H1 (cell line): Measurements from ENCODE around the gene SLC39A7. TPM values are rescaled to one million over a fixed set of nuclear protein-coding genes. Genes with fewer than 3 reads are reported as not detected.

ENCODE experiments used
- BCL11A ChIP-seq, 2 experiments: IDR thresholded peaks; one replicate each; pipeline ENCODE4 v1.6.1; 2011; ENCODE audit warnings: low read depth in 2 of 2, low read length in 2 of 2, mild to moderate bottlenecking in 2 of 2
- CHD1 ChIP-seq: IDR thresholded peaks from 2 replicates; pipeline ENCODE4 v1.6.1; 2012; ENCODE audit warnings: low read depth, low read length, improper control_type of control experiment
- CTBP2 ChIP-seq: IDR thresholded peaks from 2 replicates; pipeline ENCODE4 v1.7.0; 2011; ENCODE audit warnings: borderline replicate concordance, mild to moderate bottlenecking, moderate library complexity, mixed read lengths, low read length; ENCODE audit not compliant: insufficient read depth, insufficient read length
- HDAC2 ChIP-seq, 2 experiments: fragments of 300-600 bp in 1 of 2; sonication (generic) in 1 of 2; IDR thresholded peaks; 2 replicates each; pipeline ENCODE4 v1.6.1; 2011 to 2012; ENCODE audit warnings: low read depth in 2 of 2, low read length in 2 of 2, mild to moderate bottlenecking in 2 of 2, moderate library complexity in 2 of 2, borderline replicate concordance in 1 of 2, inconsistent platforms in 1 of 2
- JUN ChIP-seq: IDR thresholded peaks from 2 replicates; pipeline ENCODE4 v1.6.1; 2011; ENCODE audit warnings: low read depth, mild to moderate bottlenecking, improper control_type of control experiment, low read length
- JUND ChIP-seq: IDR thresholded peaks from 2 replicates; pipeline ENCODE4 v1.6.1; 2011; ENCODE audit warnings: mild to moderate bottlenecking, improper control_type of control experiment, low read length
- NANOG ChIP-seq: IDR thresholded peaks from 2 replicates; pipeline ENCODE4 v1.6.1; 2011; ENCODE audit warnings: low read length, low read depth, mild to moderate bottlenecking, inconsistent platforms; ENCODE audit not compliant: insufficient read depth, poor library complexity, severe bottlenecking
- NRF1 ChIP-seq: IDR thresholded peaks from 2 replicates; pipeline ENCODE4 v1.6.1; 2011; ENCODE audit warnings: mild to moderate bottlenecking, low read depth, low read length, improper control_type of control experiment
- PHF8 ChIP-seq: fragments of 200-600 bp; sonication (generic); conservative IDR thresholded peaks from 2 replicates; pipeline ENCODE4 v1.7.1; 2012; ENCODE audit warnings: low read depth, mild to moderate bottlenecking, inconsistent platforms, low read length, moderate library complexity
- POLR2A ChIP-seq, 2 experiments: IDR thresholded peaks; 1 replicate in 1 of 2; 2 replicates in 1 of 2; pipeline ENCODE4 v1.6.1; 2011; ENCODE audit warnings: low read depth in 2 of 2, low read length in 2 of 2, mild to moderate bottlenecking in 2 of 2; ENCODE audit errors: control extremely low read depth in 1 of 2
- SIX5 ChIP-seq: IDR thresholded peaks from 2 replicates; pipeline ENCODE4 v1.6.1; 2011; ENCODE audit warnings: mild to moderate bottlenecking, low read depth, low read length
- polyA plus RNA-seq, 7 experiments: library from polyadenylated mRNA; depleted of rRNA in 3 of 7; stranded (reverse) in 5 of 7; unstranded in 2 of 7; fragments of >200 nt in 5 of 7; fragments of 200-250 nt in 2 of 7; gene quantifications; 1 replicate in 5 of 7; 2 replicates in 1 of 7; 4 replicates in 1 of 7; pipeline versions ENCODE4 v1.2.1 to v1.2.3, GENCODE V29; 2011 to 2013; ENCODE audit warnings: missing spikeins in 2 of 7, mixed read lengths in 2 of 7
- total RNA-seq: library from RNA; stranded (reverse); fragmentation: NEBNext Ultra II Directional; extraction: Animal tissue kit (Norgen Biotek cat#: 25700); gene quantifications from 2 replicates; pipeline ENCODE4 v1.2.1, GENCODE V29; 2021
- TF ChIP-seq, protein P1 (sequence below): fragments of 300-600 bp; sonication (generic); IDR thresholded peaks from 2 replicates; pipeline ENCODE4 v1.7.1; 2012; ENCODE audit warnings: low read length, moderate library complexity, mild to moderate bottlenecking, inconsistent platforms; ENCODE audit not compliant: insufficient replicate concordance

The SLC39A7 gene
- total and polyA plus RNA-seq, 2 of the 8 experiments (the other 6 are each of a cell fraction or from before 2014, with no cell fraction given): 63.3 to 123 TPM

GRCh38 chr6:33163540-33163939, 37.1 kb upstream of the SLC39A7 start (continued):
- TF ChIP-seq, protein P1, sequence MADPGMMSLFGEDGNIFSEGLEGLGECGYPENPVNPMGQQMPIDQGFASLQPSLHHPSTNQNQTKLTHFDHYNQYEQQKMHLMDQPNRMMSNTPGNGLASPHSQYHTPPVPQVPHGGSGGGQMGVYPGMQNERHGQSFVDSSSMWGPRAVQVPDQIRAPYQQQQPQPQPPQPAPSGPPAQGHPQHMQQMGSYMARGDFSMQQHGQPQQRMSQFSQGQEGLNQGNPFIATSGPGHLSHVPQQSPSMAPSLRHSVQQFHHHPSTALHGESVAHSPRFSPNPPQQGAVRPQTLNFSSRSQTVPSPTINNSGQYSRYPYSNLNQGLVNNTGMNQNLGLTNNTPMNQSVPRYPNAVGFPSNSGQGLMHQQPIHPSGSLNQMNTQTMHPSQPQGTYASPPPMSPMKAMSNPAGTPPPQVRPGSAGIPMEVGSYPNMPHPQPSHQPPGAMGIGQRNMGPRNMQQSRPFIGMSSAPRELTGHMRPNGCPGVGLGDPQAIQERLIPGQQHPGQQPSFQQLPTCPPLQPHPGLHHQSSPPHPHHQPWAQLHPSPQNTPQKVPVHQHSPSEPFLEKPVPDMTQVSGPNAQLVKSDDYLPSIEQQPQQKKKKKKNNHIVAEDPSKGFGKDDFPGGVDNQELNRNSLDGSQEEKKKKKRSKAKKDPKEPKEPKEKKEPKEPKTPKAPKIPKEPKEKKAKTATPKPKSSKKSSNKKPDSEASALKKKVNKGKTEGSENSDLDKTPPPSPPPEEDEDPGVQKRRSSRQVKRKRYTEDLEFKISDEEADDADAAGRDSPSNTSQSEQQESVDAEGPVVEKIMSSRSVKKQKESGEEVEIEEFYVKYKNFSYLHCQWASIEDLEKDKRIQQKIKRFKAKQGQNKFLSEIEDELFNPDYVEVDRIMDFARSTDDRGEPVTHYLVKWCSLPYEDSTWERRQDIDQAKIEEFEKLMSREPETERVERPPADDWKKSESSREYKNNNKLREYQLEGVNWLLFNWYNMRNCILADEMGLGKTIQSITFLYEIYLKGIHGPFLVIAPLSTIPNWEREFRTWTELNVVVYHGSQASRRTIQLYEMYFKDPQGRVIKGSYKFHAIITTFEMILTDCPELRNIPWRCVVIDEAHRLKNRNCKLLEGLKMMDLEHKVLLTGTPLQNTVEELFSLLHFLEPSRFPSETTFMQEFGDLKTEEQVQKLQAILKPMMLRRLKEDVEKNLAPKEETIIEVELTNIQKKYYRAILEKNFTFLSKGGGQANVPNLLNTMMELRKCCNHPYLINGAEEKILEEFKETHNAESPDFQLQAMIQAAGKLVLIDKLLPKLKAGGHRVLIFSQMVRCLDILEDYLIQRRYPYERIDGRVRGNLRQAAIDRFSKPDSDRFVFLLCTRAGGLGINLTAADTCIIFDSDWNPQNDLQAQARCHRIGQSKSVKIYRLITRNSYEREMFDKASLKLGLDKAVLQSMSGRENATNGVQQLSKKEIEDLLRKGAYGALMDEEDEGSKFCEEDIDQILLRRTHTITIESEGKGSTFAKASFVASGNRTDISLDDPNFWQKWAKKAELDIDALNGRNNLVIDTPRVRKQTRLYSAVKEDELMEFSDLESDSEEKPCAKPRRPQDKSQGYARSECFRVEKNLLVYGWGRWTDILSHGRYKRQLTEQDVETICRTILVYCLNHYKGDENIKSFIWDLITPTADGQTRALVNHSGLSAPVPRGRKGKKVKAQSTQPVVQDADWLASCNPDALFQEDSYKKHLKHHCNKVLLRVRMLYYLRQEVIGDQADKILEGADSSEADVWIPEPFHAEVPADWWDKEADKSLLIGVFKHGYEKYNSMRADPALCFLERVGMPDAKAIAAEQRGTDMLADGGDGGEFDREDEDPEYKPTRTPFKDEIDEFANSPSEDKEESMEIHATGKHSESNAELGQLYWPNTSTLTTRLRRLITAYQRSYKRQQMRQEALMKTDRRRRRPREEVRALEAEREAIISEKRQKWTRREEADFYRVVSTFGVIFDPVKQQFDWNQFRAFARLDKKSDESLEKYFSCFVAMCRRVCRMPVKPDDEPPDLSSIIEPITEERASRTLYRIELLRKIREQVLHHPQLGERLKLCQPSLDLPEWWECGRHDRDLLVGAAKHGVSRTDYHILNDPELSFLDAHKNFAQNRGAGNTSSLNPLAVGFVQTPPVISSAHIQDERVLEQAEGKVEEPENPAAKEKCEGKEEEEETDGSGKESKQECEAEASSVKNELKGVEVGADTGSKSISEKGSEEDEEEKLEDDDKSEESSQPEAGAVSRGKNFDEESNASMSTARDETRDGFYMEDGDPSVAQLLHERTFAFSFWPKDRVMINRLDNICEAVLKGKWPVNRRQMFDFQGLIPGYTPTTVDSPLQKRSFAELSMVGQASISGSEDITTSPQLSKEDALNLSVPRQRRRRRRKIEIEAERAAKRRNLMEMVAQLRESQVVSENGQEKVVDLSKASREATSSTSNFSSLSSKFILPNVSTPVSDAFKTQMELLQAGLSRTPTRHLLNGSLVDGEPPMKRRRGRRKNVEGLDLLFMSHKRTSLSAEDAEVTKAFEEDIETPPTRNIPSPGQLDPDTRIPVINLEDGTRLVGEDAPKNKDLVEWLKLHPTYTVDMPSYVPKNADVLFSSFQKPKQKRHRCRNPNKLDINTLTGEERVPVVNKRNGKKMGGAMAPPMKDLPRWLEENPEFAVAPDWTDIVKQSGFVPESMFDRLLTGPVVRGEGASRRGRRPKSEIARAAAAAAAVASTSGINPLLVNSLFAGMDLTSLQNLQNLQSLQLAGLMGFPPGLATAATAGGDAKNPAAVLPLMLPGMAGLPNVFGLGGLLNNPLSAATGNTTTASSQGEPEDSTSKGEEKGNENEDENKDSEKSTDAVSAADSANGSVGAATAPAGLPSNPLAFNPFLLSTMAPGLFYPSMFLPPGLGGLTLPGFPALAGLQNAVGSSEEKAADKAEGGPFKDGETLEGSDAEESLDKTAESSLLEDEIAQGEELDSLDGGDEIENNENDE: no peak
- no peak for TF ChIP-seq BCL11A (IDR thresholded peaks at IDR 0.05; ENCODE audit: low read depth in 2 of 2, low read length in 2 of 2)
- no peak for TF ChIP-seq CHD1
- no peak for TF ChIP-seq NRF1
- no peak for TF ChIP-seq NANOG
- no peak for TF ChIP-seq HDAC2 (IDR thresholded peaks at IDR 0.05; ENCODE audit: borderline replicate concordance in 1 of 2, low read depth in 2 of 2, low read length in 2 of 2)
- no peak for TF ChIP-seq CTBP2
- no peak for TF ChIP-seq JUND
- no peak for TF ChIP-seq POLR2A (IDR thresholded peaks at IDR 0.05; ENCODE audit: control extremely low read depth in 1 of 2, low read depth in 2 of 2, low read length in 2 of 2)
- no peak for TF ChIP-seq SIX5
- TF ChIP-seq PHF8: no peak
- no peak for TF ChIP-seq JUN
